ACHN (cell line): ENCODE results near the gene PTPN7.
"Not testable (repeated sequence)": the region's sequence is repeated elsewhere in the genome, so short reads cannot be mapped to it uniquely, and the experiment has no call there.

Experiments
- DNase-seq: peaks from one replicate; pipeline ENCODE4 v3.0.0-alpha.2; 2015
- in situ Hi-C: cut with HindIII; loops from 2 replicates; pipeline ENCODE4 v1.10.0; 2017; ENCODE audit warnings: low sequenced_read_pairs, low pct_ligation_motif_present, low pct_unique_long_range_greater_than_20kb

PTPN7 gene

GRCh38 chr1:202192770-202193613, 32.6 kb upstream of the PTPN7 start:
- DNase-seq = peak; percentile 57
- in situ Hi-C loops = no loop called here

- DNase-seq, in situ Hi-C loops: not testable (repeated sequence)
Measured at GRCh38 chr1:202191391-202191790, 31.0 kb upstream of the PTPN7 start.

GRCh38 chr1:202189918-202190715, 29.7 kb upstream of the PTPN7 start:
- in situ Hi-C loops = no loop called here
- DNase-seq = peak; percentile 35

GRCh38 chr1:202189001-202189790, 28.8 kb upstream of the PTPN7 start:
- peak; percentile 72 for DNase-seq
- in situ Hi-C loops = no loop called here

GRCh38 chr1:202187697-202188407, 27.4 kb upstream of the PTPN7 start:
- DNase-seq = no peak
- in situ Hi-C loops = no loop called here

- in situ Hi-C loops = no loop called here
- no peak for DNase-seq
Measured at GRCh38 chr1:202187041-202187671, 26.8 kb upstream of the PTPN7 start.

GRCh38 chr1:202186327-202186726, 25.9 kb upstream of the PTPN7 start:
- in situ Hi-C loops = no loop called here
- no peak for DNase-seq

GRCh38 chr1:202184750-202185460, 24.5 kb upstream of the PTPN7 start:
- in situ Hi-C loops = no loop called here
- DNase-seq = peak; percentile 92

GRCh38 chr1:202182040-202182877, 21.9 kb upstream of the PTPN7 start:
- in situ Hi-C loops = no loop called here
- DNase-seq = no peak

GRCh38 chr1:202181586-202181985, 21.2 kb upstream of the PTPN7 start:
- in situ Hi-C loops = no loop called here

GRCh38 chr1:202180751-202181139, 20.3 kb upstream of the PTPN7 start:
- in situ Hi-C loops, DNase-seq: not testable (repeated sequence)

More at GRCh38 chr1:202181586-202181985, 21.2 kb upstream of the PTPN7 start:
- DNase-seq = no peak

- no peak for DNase-seq
- in situ Hi-C loops = no loop called here
Measured at GRCh38 chr1:202179828-202180750, 19.7 kb upstream of the PTPN7 start.

- in situ Hi-C loops = no loop called here
- DNase-seq = no peak
Measured at GRCh38 chr1:202176949-202177927, 16.8 kb upstream of the PTPN7 start.

- in situ Hi-C loops = no loop called here
- no peak for DNase-seq
Measured at GRCh38 chr1:202173993-202174392, 13.6 kb upstream of the PTPN7 start.

- in situ Hi-C loops = no loop called here
- no peak for DNase-seq
Measured at GRCh38 chr1:202172015-202172355, 11.6 kb upstream of the PTPN7 start.
